ENCODE data around the gene ARFGEF2.
"Not testable (repeated sequence)": the region's sequence is repeated elsewhere in the genome, so short reads cannot be mapped to it uniquely, and the experiment has no call there.

Gene ARFGEF2

GRCh38 chr20:48932375-48932941 lies 10.9 kb downstream of the ARFGEF2 start:
- DNase-seq (ENCODE audit: low read depth): no peak
- H3K4me3 ChIP-seq (replicated peaks; ENCODE audit: low read depth, low read length): no peak overlapping the region
- no peak for TF ChIP-seq CTCF (IDR thresholded peaks at IDR 0.05; ENCODE audit: low read length, missing control alignments)

- no peak for DNase-seq (ENCODE audit: low read depth)
- TF ChIP-seq CTCF (IDR thresholded peaks at IDR 0.05; ENCODE audit: low read length, missing control alignments): no peak
- no peak overlapping the region for H3K4me3 ChIP-seq (replicated peaks; ENCODE audit: low read depth, low read length)
Measured at GRCh38 chr20:48933017-48933766, 11.7 kb downstream of the ARFGEF2 start.

DNA sequence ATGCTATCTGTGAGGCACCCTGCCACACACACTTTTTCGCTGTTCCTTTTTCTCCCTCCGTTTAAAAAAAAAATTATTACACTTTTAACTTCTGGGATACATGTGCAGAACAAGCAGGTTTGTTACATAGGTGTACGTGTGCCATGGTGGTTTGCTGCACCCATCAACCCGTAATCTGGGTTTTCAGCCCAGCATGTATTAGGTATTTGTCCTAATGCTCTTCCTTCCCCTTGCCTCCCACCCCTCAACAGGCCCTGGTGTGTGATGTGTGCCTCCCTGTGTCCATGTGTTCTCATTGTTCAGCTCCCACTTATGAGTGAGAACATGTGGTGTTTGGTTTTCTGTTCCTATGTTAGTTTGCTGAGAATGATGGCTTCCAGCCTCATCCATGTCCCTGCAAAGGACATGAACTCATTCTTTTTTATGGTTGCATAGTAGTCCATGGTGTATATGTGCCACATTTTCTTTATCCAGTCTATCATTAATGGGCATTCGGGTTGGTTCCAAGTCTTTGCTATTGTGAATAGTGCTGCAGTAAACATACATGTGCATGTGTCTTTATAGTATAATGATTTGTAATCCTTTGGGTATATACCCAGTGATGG lies 12.9 kb downstream of the ARFGEF2 start:
- not testable (repeated sequence) for H3K4me3 ChIP-seq (replicated peaks; ENCODE audit: low read depth, low read length); DNase-seq (ENCODE audit: low read depth)

- DNase-seq (ENCODE audit: low read depth); H3K4me3 ChIP-seq (replicated peaks; ENCODE audit: low read depth, low read length): not testable (repeated sequence)
Measured at GRCh38 chr20:48934966-48935365, 13.5 kb downstream of the ARFGEF2 start.

GRCh38 chr20:48936178-48936577 lies 14.7 kb downstream of the ARFGEF2 start:
- H3K4me3 ChIP-seq (replicated peaks; ENCODE audit: low read depth, low read length); DNase-seq (ENCODE audit: low read depth): not testable (repeated sequence)

DNA sequence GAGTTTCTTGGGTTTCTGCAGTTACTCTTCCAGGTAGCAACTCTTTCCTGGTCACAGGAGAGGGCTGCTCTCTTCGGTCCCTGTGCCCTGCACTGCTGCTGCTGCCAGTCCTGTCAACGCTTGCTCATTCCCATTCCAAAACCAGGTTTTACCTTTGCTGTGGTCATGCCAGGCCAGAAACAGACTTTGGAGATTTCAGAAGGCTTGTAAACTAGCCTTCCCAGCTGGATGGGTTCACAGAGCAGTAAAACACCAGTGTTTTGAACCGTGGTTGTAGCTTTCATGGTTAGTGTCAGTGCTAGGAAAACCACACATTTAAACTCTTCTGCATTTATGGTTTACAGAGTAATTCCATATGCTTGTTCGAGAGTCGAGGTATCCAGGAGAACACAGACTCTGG lies 16.2 kb downstream of the ARFGEF2 start:
- DNase-seq (ENCODE audit: low read depth): no peak
- TF ChIP-seq CTCF (IDR thresholded peaks at IDR 0.05; ENCODE audit: low read length, missing control alignments): no peak
- H3K4me3 ChIP-seq (replicated peaks; ENCODE audit: low read depth, low read length): no peak overlapping the region

DNA sequence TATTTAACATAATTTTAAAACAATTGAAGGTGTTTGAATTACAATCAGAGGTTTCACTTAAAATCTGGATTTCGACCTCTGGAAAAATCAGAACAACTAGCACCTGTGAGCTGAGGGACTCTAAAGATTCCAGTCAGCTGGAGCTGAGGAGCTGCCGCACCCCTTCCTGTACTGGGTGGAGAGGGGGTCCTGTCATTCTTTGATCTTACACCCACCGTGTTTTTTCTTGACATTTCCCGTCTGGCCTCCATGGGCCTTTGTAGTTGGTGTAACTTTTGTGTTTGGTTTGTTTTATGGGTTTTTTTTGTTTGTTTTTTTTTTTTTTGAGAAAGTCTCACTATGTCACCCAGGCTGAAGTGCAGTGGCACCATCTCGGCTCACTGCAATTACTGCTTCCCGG lies 17.2 kb downstream of the ARFGEF2 start:
- H3K4me3 ChIP-seq (replicated peaks; ENCODE audit: low read depth, low read length): no peak overlapping the region
- TF ChIP-seq CTCF (IDR thresholded peaks at IDR 0.05; ENCODE audit: low read length, missing control alignments): no peak
- no peak for DNase-seq (ENCODE audit: low read depth)

GRCh38 chr20:48940170-48940569 lies 18.7 kb downstream of the ARFGEF2 start:
- no peak for TF ChIP-seq CTCF (IDR thresholded peaks at IDR 0.05; ENCODE audit: low read length, missing control alignments)
- H3K4me3 ChIP-seq (replicated peaks; ENCODE audit: low read depth, low read length): no peak overlapping the region
- DNase-seq (ENCODE audit: low read depth): no peak
